Activated CD4-positive, alpha-beta T cell treated with anti-CD3 and anti-CD28 coated beads, Interleukin-10, Interleukin-2, amounts not matched to agents 100 ng/mL and 50 ng/mL, durations not matched to agents 16 hours and 8 hours (primary cell): Measurements from ENCODE around the gene NAT16.
A peak's percentile ranks its signal among the peaks of the same experiment; 100 is the strongest.
"Not testable (repeated sequence)": the region's sequence is repeated elsewhere in the genome, so short reads cannot be mapped to it uniquely, and the experiment has no call there.

Experiments used
- DNase-seq: peaks from one replicate; pipeline ENCODE4 v3.0.0-alpha.2; 2020

Gene NAT16

GRCh38 chr7:101201695-101202602 lies 21.9 kb upstream of the NAT16 start:
- DNase-seq: no peak

DNA sequence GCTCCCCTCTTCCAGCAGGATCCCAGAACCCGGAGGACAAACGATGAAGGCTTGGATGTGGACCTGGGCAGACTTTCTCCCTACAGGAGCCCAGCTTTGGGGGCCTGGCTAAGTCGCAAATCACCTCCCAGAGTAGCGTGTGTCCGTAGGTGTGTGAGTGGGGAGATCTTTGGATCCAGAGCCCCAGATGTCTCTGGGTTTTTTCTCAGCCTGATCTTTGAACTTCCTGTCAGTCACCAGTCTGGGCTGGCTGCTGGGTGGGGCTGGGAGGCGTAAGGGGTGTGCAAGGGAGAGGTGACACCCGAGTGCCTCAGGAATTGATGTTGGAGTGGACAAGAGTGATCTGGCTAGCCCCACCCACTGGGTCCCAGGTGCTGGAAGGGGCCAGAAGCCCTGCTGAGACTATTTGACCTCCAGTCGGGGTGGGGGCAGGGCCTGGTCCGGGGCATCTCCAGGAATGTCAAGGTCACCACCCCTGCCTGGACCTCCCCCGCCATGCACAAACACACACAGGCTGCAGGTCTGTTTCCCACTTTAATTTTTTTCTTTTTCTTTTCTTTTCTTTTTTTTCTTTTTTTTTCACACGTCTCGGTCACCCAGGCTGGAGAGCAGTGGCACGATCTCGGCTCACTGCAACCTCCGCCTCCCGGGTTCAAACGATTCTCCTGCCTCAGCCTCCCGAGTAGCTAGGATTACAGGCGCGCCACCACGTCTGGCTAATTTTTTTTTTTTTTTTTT lies 20.9 kb upstream of the NAT16 start, which contains the start of gene MOGAT3:
TSS of gene MOGAT3 (minus strand) at position 175 of the 738 bp plus-strand sequence. CDS start 182 bp downstream, outside the sequence.
- no peak for DNase-seq

- DNase-seq: no peak
Measured at GRCh38 chr7:101200504-101200861, 20.4 kb upstream of the NAT16 start.

GRCh38 chr7:101199522-101199921 lies 19.4 kb upstream of the NAT16 start:
- not testable (repeated sequence) for DNase-seq

DNA sequence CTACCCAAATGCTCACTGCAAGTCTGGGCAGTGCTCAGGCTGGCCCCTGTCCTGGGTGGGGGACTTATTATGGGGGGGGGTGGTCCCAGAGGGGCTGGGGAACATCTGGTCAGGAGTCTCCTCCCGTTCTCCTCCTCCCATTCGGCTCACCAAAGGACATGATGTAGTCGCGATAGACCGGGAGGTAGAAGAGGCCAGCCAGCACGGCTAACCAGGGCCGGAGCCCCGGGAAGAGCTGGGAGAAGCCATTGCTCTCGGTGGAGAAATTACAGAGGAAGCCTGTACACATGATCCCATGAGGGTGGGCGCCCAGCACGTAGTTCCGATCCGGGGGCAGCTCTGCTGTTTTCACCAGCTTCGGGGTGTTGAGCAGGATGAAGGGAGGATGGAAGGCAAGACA lies 18.4 kb upstream of the NAT16 start:
- DNase-seq: no peak

DNA sequence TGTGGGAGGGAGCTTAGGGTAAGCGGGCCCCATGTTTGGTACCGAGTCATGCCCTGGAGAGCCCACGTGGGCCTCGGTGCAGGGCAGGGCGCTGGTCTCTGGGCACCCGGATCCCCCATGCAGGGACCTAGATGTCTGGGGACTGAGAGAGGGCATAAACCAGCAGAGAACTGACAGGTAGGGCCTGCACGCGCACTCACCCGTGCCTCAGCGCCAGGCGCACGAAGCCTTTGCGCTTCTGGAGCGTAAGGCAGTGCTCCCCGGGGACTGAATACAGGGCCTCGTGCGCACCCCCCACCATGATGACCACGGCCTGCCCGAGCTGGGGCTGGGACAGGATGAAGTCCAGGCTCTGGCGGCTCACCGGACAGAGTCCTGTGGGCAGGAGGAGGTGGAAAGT lies 17.9 kb upstream of the NAT16 start:
- no peak for DNase-seq

GRCh38 chr7:101195884-101196283 lies 15.8 kb upstream of the NAT16 start:
- DNase-seq: no peak

GRCh38 chr7:101189109-101189508 lies 9.0 kb upstream of the NAT16 start:
- DNase-seq: no peak

DNA sequence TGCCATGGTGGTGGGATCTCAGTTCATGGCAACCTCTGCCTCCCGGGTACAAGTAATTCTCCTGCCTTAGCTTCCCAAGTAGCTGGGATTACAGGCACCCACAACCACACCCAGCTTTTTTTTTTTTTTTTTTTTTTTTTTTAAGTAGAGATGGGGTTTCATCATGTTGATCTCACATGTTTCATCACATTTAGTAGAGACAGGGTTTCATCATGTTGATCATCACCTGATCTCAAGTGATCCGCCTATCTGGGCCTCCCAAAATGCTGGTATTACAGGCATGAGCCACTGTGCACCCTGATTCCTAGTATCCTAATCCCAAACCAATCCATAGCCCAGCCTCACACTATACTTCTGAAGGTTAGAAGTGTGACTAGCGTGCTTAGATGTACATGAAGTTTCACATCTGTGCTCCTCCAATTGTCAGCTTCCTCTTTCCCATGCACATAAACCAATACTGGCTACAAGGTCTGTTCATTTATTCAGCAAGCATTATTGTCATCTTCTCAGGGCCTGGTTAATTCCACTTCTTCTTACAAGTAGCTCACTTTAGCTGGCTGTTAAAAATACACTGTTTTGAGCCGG lies 6.8 kb upstream of the NAT16 start:
- DNase-seq: no peak

GRCh38 chr7:101186194-101186593 lies 6.1 kb upstream of the NAT16 start:
- no peak for DNase-seq

DNA sequence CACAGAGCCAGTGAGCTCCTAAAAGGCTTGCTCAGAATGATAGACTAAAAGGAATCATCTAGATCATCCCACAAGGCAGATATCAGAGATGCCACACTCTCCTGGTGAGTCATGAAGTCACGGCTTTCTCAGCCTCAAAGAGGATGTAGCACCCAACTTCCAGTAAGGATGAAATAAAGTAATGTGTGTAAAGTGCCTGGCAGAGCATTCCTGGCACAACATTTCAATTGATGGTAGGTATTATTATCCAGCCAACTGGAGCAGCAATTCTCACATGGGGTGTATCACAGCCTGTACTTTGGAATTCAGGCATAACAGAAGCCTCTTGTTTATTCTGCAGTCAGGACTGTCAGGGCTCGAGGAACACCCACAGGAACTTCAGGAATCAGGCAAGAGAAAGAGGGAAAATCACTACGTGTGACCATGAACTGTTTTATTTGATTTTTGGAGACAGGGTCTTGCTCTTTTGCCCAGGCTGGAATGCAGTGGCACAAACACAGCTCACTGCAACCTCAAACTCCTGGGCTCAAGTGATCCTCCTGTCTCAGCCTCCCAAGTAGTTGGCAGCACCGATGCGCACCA lies 5.3 kb upstream of the NAT16 start:
- DNase-seq: no peak

- no peak for DNase-seq
Measured at GRCh38 chr7:101179713-101180112, 380 bp downstream of the NAT16 start.

DNA sequence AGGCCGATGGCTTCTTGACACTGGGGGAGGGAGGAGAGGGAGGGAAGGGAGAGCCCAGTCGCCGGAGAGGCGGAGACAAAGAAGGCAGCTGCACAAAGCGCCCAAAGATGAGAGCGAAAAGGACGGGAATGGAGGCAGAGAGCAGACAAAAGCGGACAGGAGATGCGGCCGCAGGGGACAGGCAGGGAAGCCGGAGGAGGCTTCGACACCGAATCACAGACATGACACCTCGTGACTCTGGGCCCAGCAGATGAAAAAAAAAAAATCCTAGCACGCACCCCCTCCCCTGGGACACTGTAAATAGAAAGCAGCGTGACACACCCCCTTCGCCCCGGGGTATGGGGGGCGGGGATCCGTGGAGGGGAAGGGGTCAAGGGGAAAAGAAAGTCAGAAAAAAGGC lies 976 bp downstream of the NAT16 start:
- DNase-seq: no peak

GRCh38 chr7:101177644-101178043 lies 2.4 kb downstream of the NAT16 start:
- DNase-seq: no peak

DNA sequence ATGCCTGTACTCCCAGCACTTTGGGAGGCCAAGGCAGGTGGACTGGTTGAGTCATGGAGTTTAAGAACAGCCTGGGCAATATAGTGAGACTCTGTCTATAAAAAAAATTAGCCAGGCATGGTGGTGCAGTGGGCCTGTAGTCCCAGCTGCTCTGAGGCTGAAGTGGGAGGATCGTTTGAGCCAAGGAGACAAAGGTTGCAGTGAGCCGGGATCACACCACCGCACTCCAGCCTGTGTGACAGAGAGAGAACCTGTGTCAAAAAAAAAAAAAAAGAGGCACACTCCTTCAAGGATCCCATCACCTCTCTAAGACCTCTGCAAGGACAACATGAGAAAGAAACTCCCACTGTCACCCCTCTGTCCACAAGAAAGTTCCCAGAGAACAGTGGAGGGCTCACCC lies 4.4 kb downstream of the NAT16 start:
- no peak for DNase-seq

- no peak for DNase-seq
Measured at GRCh38 chr7:101174322-101174854, 5.7 kb downstream of the NAT16 start.

- peak; percentile 77 for DNase-seq
Measured at GRCh38 chr7:101173752-101174244, 6.3 kb downstream of the NAT16 start.

DNA sequence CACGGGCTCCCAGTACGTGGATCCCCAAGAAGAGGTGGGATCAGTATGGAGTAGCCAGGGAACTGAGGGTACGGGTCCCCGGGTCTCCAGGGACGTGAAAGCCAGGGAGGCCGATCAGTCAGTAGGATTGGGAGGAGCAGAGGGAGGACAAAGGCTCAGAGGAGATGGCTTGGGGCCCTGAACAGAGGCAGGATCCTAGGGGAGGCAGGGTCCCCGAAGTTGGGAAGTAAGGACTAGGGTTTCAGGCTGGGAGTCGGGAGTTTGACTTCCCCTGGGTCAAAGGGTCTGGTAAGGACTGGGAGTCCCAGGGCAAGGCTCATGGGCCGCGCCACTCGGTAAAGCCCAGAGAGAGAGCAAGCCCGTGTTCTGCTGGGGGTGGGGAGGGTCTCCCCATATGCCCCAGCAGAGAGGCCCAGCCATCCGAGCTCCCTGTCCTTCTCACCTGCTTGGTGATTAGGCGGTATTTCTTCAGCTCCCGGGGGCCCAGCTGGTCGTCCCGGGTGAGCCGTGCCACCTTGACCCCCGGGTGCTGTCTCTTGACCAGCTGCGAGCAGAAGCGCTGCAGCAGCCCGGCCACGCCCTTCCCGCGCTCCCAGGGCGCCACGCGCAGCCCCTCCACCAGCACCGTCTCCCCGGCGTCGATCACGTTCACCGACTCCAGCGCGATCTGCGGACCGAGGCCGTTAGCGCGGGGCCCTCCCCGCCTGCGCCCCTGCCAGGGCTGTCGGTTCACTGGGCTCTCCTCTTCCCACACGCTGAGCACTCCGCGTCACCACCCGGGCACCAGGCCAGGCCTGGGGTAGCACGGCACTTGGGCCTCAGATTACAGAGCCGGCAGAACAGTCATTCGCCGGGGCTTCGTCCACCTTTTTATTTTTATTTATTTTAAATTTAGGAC lies 7.0 kb downstream of the NAT16 start:
- DNase-seq: no peak

DNA sequence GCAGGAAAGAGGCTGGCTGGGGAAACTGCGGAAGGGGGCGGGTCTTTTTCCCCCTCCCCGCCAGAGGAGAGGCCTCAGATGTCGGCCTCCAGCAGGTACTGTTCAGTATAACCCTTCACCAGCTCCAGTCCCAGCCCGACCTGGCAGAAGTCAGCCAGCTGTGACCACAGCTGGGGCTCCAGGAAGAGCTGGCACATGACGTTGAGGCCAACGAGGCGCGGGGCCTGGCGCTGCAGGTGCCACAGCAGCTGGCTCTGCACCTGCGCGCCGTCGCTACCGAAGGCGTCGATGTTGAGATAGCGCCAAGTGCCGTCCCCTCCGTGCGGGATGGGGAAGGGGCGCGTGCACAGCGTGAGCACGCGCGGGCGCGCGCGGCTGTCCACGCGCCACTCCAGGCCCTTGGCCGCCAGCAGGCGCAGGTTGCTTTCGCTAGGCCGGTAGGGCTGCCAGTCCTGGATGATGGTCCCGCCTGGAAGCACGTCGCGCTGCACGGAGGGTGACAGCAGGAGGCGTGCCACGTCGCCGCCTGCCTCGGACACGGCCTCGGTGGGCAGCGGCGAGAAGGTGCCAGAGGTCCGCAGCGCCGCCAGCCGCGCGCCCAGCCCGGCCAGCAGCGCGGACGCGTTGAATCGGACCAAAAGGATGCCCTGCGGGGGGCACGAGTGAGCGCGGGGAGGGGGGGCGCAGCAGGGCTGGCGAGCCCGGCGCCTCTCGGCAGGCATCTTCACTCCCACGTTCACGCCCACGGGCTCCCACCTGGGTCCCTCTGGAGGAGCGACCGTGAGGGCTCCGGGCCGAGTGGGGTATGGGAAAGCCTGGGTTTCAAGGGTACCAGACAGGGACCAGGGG lies 7.9 kb downstream of the NAT16 start:
- no peak for DNase-seq

GRCh38 chr7:101171442-101171837 lies 8.7 kb downstream of the NAT16 start:
- no peak for DNase-seq
